Liver (tissue), 3 donors: ENCODE results near the gene NUAK1.

ENCODE experiments used
- GABPA ChIP-seq, 2 donors: IDR thresholded peaks in 1 of 2; conservative IDR thresholded peaks in 1 of 2; 2 replicates each; pipeline ENCODE4 v1.6.1; 2016; ENCODE audit warnings: antibody characterized with exemption in 2 of 2, mild to moderate bottlenecking in 1 of 2, moderate library complexity in 1 of 2
- HNF4A ChIP-seq, 2 donors: conservative IDR thresholded peaks; 2 replicates each; pipeline ENCODE4 v1.6.1; 2016; ENCODE audit warnings: antibody characterized with exemption in 2 of 2, mild to moderate bottlenecking in 2 of 2
- HNF4G ChIP-seq: IDR thresholded peaks from 2 replicates; pipeline ENCODE4 v1.6.1; 2016; ENCODE audit warnings: antibody characterized with exemption
- MAX ChIP-seq: IDR thresholded peaks from 2 replicates; pipeline ENCODE4 v1.6.1; 2016; ENCODE audit warnings: antibody characterized with exemption
- NR2F2 ChIP-seq: IDR thresholded peaks from 2 replicates; pipeline ENCODE4 v1.6.1; 2016; ENCODE audit warnings: antibody characterized with exemption
- RAD21 ChIP-seq, 2 donors: IDR thresholded peaks; 2 replicates each; pipeline ENCODE4 v1.6.1; 2016; ENCODE audit warnings: antibody characterized with exemption in 2 of 2, mild to moderate bottlenecking in 2 of 2
- RXRA ChIP-seq, 2 donors: IDR thresholded peaks; 2 replicates each; pipeline ENCODE4 v1.6.1; 2017 to 2018; ENCODE audit warnings: antibody characterized with exemption in 2 of 2, mild to moderate bottlenecking in 1 of 2
- SP1 ChIP-seq: IDR thresholded peaks from 2 replicates; pipeline ENCODE4 v1.6.1; 2018; ENCODE audit warnings: antibody characterized with exemption, mild to moderate bottlenecking
- TAF1 ChIP-seq: conservative IDR thresholded peaks from 2 replicates; pipeline ENCODE4 v1.6.1; 2016; ENCODE audit warnings: antibody characterized with exemption, mild to moderate bottlenecking
- YY1 ChIP-seq: IDR thresholded peaks from 2 replicates; pipeline ENCODE4 v1.6.1; 2016; ENCODE audit warnings: antibody characterized with exemption, mild to moderate bottlenecking
- TF ChIP-seq, protein P1 (sequence below): fragments of 150-350 bp; IDR thresholded peaks from 2 replicates; pipeline ENCODE4 v1.5.1; 2017; ENCODE audit warnings: improper control_type of control experiment, low read depth, low read length; ENCODE audit not compliant: missing input control
- TF ChIP-seq, protein P2 (sequence below): IDR thresholded peaks from 2 replicates; pipeline ENCODE4 v1.6.1; 2016; ENCODE audit warnings: antibody characterized with exemption, mild to moderate bottlenecking
- donor health status: healthy.
- donor health status: healthy.

DNA sequence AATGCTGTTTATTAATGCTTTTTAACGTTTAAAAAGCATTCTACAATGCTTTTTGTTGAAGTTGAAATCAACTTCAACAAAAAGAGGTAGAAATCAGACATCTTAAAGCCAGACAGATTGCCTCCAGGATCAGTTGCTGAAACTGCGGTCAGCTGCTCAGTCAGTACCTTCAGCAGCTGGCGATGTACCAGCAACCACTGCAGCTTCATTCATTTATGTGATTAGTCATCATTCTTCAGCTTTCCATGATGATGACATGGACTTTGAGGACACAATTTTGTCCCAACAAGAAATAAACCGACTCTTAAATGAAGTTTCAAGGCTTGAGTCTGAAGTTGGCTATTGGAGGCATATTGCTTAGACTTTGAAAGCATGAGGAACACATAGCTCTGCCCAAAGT lies 31.5 kb upstream of the NUAK1 start:
- no peak for TF ChIP-seq HNF4G
- TF ChIP-seq, protein P1, sequence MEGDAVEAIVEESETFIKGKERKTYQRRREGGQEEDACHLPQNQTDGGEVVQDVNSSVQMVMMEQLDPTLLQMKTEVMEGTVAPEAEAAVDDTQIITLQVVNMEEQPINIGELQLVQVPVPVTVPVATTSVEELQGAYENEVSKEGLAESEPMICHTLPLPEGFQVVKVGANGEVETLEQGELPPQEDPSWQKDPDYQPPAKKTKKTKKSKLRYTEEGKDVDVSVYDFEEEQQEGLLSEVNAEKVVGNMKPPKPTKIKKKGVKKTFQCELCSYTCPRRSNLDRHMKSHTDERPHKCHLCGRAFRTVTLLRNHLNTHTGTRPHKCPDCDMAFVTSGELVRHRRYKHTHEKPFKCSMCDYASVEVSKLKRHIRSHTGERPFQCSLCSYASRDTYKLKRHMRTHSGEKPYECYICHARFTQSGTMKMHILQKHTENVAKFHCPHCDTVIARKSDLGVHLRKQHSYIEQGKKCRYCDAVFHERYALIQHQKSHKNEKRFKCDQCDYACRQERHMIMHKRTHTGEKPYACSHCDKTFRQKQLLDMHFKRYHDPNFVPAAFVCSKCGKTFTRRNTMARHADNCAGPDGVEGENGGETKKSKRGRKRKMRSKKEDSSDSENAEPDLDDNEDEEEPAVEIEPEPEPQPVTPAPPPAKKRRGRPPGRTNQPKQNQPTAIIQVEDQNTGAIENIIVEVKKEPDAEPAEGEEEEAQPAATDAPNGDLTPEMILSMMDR = no peak
- no peak for TF ChIP-seq GABPA (IDR thresholded peaks at IDR 0.05 in 1 of 2, conservative IDR thresholded peaks at IDR 0.05 in 1 of 2)
- TF ChIP-seq YY1 = no peak
- TF ChIP-seq, protein P2, sequence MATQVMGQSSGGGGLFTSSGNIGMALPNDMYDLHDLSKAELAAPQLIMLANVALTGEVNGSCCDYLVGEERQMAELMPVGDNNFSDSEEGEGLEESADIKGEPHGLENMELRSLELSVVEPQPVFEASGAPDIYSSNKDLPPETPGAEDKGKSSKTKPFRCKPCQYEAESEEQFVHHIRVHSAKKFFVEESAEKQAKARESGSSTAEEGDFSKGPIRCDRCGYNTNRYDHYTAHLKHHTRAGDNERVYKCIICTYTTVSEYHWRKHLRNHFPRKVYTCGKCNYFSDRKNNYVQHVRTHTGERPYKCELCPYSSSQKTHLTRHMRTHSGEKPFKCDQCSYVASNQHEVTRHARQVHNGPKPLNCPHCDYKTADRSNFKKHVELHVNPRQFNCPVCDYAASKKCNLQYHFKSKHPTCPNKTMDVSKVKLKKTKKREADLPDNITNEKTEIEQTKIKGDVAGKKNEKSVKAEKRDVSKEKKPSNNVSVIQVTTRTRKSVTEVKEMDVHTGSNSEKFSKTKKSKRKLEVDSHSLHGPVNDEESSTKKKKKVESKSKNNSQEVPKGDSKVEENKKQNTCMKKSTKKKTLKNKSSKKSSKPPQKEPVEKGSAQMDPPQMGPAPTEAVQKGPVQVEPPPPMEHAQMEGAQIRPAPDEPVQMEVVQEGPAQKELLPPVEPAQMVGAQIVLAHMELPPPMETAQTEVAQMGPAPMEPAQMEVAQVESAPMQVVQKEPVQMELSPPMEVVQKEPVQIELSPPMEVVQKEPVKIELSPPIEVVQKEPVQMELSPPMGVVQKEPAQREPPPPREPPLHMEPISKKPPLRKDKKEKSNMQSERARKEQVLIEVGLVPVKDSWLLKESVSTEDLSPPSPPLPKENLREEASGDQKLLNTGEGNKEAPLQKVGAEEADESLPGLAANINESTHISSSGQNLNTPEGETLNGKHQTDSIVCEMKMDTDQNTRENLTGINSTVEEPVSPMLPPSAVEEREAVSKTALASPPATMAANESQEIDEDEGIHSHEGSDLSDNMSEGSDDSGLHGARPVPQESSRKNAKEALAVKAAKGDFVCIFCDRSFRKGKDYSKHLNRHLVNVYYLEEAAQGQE = no peak
- TF ChIP-seq MAX = no peak
- no peak for TF ChIP-seq RAD21 (IDR thresholded peaks at IDR 0.05)
- no peak for TF ChIP-seq HNF4A (conservative IDR thresholded peaks at IDR 0.05)
- TF ChIP-seq RXRA (IDR thresholded peaks at IDR 0.05) = no peak
- TF ChIP-seq SP1 = no peak
- no peak for TF ChIP-seq TAF1
- no peak for TF ChIP-seq NR2F2
